Measurements from ENCODE around the gene CARD18. TPM values are rescaled to one million over a fixed set of nuclear protein-coding genes. Genes with fewer than 3 reads are reported as not detected.
"Not testable (repeated sequence)": the region's sequence is repeated elsewhere in the genome, so short reads cannot be mapped to it uniquely, and the experiment has no call there.

The CARD18 gene
- total RNA-seq, 4 donors from 2014 or later, result not detected

GRCh38 chr11:105104292-105104691 is 35.3 kb downstream of the CARD18 start:
- 50 to 65% methylated on average over 1 of the region's 1 CpG for WGBS, 2 donors

DNA sequence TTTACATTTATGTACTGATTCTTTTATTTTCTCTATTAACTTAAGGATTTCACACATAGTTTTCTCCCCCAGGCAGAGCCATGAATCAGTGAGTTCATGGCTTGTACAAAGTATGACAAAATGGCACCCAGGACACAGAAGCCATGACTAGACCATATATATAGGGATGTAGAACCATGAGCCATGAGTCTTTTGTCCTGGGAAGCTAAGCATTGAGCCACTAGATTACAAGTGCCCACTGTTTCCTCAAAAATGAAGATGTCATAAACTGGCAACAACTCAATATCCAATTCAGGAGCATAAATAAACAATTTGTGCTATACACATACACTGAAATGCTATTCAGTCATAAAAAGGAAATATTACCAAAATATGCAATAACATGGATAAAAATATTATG is 36.2 kb downstream of the CARD18 start:
- Histone ChIP-seq H3K36me3 (no peaks in the 10 kb centered on the region), H3K4me1 (no peaks in the 10 kb centered on the region), H3K9me3 (no peaks in the 10 kb centered on the region), H3K27ac (no peak overlapping the region), H3K27me3 (no peaks in the 10 kb centered on the region), H3K4me3 (replicated peaks in 1 of 3) (no peak overlapping the region)
- TF ChIP-seq, protein P1, sequence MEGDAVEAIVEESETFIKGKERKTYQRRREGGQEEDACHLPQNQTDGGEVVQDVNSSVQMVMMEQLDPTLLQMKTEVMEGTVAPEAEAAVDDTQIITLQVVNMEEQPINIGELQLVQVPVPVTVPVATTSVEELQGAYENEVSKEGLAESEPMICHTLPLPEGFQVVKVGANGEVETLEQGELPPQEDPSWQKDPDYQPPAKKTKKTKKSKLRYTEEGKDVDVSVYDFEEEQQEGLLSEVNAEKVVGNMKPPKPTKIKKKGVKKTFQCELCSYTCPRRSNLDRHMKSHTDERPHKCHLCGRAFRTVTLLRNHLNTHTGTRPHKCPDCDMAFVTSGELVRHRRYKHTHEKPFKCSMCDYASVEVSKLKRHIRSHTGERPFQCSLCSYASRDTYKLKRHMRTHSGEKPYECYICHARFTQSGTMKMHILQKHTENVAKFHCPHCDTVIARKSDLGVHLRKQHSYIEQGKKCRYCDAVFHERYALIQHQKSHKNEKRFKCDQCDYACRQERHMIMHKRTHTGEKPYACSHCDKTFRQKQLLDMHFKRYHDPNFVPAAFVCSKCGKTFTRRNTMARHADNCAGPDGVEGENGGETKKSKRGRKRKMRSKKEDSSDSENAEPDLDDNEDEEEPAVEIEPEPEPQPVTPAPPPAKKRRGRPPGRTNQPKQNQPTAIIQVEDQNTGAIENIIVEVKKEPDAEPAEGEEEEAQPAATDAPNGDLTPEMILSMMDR (IDR thresholded peaks at IDR 0.05), result no peak
- TF ChIP-seq POLR2A (IDR thresholded peaks at IDR 0.05), result no peak
- intact Hi-C loops (cut with DNase I), result no loop called here
- DNase-seq, result no peak

More at GRCh38 chr11:105104292-105104691, 35.3 kb downstream of the CARD18 start:
- Histone ChIP-seq H3K4me3 (replicated peaks in 1 of 3) (no peak overlapping the region), H3K27me3 (no peaks in the 10 kb centered on the region), H3K27ac (no peak overlapping the region), H3K36me3 (no peaks in the 10 kb centered on the region), H3K9me3 (no peaks in the 10 kb centered on the region), H3K4me1 (no peaks in the 10 kb centered on the region)
- TF ChIP-seq, protein P1 (IDR thresholded peaks at IDR 0.05), result no peak
- no peak for TF ChIP-seq POLR2A (IDR thresholded peaks at IDR 0.05)
- DNase-seq, result no peak
- intact Hi-C loops (cut with DNase I), result no loop called here

DNA sequence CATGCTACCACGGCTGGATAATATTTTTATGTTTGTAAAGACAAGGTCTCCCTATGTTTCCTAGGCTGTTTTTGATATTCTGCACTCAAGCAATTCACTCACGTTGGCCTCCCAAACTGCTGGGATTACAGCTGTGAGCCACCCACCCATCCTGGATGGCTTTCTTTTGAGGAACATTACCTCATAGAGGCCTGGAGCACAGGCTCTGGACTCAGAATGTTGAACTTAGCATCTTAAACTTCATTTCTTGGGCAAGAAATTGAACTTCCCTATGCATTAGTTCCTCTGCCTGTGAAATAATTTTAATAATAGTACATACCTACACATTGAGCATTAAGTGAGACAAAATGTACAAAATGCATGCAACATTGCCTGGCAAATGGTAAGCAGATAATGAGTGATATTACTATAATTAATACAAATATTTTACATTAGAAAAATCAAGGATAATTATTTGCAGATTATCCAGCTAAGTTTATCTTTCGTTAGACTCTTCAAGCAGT is 37.4 kb downstream of the CARD18 start:
- H3K27ac ChIP-seq; H3K4me1 ChIP-seq; intact Hi-C loops (cut with DNase I); H3K9me3 ChIP-seq; DNase-seq; H3K4me3 ChIP-seq (replicated peaks in 1 of 3); H3K36me3 ChIP-seq; H3K27me3 ChIP-seq: not testable (repeated sequence)
- 78 to 81% methylated on average over 1 to 3 of the region's 3 CpGs for WGBS, 2 donors

DNA sequence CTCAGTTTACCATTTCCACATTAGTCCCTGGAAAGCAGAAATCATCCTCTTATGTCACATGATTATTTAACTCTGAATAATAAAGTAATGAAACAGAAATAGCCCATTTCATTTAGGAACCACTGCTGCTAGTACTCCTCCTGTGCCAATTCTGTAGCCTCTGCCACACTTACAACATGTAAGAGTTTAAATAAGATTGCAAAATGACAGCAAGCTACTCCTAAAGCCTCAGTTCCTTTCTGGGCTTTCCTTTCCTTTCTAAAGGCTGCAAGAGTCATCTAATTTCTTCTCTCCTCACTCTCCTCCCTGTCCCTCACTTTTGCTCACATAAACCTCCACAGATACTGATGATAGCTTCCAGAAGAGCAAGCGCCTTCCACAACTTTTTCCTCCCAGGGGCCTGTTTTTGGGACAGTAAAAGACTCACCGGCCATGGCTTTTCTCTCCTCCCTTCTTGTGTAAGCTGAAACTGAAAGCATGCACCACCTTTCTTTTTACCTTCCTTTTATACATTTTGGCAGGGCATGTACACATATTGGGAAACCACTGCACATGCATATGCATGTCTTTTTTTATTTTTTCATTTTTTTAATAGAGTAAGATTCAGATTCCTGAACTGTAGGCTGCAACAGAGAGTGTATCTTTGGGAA is 38.5 kb downstream of the CARD18 start:
- Histone ChIP-seq H3K4me1 (no peaks in the 10 kb centered on the region), H3K27me3 (no peaks in the 10 kb centered on the region), H3K9me3 (no peaks in the 10 kb centered on the region), H3K4me3 (replicated peaks in 1 of 3) (no peak overlapping the region), H3K36me3 (no peaks in the 10 kb centered on the region), H3K27ac (no peak overlapping the region)
- intact Hi-C loops (cut with DNase I), result no loop called here
- DNase-seq, result no peak
- TF ChIP-seq, protein P1 (IDR thresholded peaks at IDR 0.05), result no peak
- TF ChIP-seq POLR2A (IDR thresholded peaks at IDR 0.05), result no peak
- 80 to 87% methylated on average over 2 of the region's 2 CpGs for WGBS, 2 donors

DNA sequence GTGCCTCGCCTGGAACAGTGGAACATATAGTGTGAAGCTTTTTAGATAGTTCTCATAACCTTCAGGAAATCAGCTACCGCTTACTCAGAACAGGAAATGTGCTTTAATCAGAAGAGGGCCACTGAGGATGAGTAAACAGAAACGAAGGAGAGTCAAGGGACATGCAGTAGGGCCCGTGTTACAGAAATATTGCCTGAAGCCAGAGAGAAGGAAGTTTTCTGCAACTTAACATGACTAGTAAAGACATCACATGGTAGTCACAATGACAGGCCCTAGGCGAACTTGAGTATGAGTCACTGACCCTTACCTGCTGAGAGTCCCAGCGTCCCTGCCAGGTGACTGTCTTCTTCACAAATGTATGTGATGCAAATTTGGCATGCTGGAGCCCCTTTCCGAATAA is 39.4 kb downstream of the CARD18 start:
- 63 to 76% methylated on average over 7 of the region's 7 CpGs for WGBS, 2 donors
- DNase-seq, result no peak
- Histone ChIP-seq H3K27ac (no peak overlapping the region), H3K4me1 (no peaks in the 10 kb centered on the region), H3K36me3 (no peaks in the 10 kb centered on the region), H3K4me3 (replicated peaks in 1 of 3) (no peak overlapping the region), H3K9me3 (no peaks in the 10 kb centered on the region), H3K27me3 (no peaks in the 10 kb centered on the region)
- intact Hi-C loops (cut with DNase I), result no loop called here
- TF ChIP-seq, protein P1 (IDR thresholded peaks at IDR 0.05), result no peak
- no peak for TF ChIP-seq POLR2A (IDR thresholded peaks at IDR 0.05)

DNA sequence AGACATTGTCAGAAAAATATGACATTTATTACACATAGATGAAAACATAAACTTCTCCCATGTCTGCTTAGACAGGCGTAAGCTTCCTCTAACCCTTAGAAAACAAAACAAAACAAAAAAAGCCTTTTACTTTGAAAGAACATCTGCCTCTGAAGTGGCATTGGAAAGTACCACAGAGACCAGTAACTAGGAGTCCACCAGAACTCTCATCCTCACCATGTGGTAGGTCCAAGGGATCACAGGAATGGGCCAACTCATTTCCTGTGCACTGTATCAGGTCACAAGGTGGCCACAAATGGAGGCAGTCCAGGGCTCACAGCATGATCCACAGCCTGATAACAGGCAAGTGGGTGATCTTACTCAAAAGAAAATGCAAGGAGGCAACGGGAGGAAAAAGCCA is 40.0 kb downstream of the CARD18 start:
- H3K27ac ChIP-seq; H3K4me1 ChIP-seq; H3K36me3 ChIP-seq; H3K9me3 ChIP-seq; intact Hi-C loops (cut with DNase I); H3K27me3 ChIP-seq; H3K4me3 ChIP-seq (replicated peaks in 1 of 3); DNase-seq: not testable (repeated sequence)
- WGBS, 2 donors, result 77 to 87% methylated on average over 2 of the region's 2 CpGs
